Vagina (tissue), 2 donors: ENCODE measurements around the gene PGM1.

Experiments
- CTCF ChIP-seq, 3 experiments: fragments of 450-650 bp in 2 of 3; fragments of 200-600 bp in 1 of 3; sonication (generic) in 1 of 3; IDR thresholded peaks; one replicate each; pipeline ENCODE4 v1.5.1; 2017 to 2019; ENCODE audit warnings: antibody characterized with exemption in 3 of 3, mild to moderate bottlenecking in 2 of 3, moderate library complexity in 2 of 3
- POLR2A ChIP-seq, 2 donors: fragments of 450-650 bp; IDR thresholded peaks; one replicate each; pipeline ENCODE4 v1.6.1; 2017; ENCODE audit warnings: antibody characterized with exemption in 2 of 2, mild to moderate bottlenecking in 2 of 2, moderate library complexity in 2 of 2
- POLR2AphosphoS5 ChIP-seq, 2 donors: sonication (generic); formaldehyde crosslinking; IDR thresholded peaks; one replicate each; pipeline ENCODE4 v1.9.0; 2017; ENCODE audit warnings: antibody characterized with exemption in 2 of 2, mild to moderate bottlenecking in 2 of 2, low read depth in 1 of 2; ENCODE audit not compliant: insufficient read depth in 1 of 2

- TF ChIP-seq CTCF (IDR thresholded peaks at IDR 0.05) (no peak), POLR2AphosphoS5 (IDR thresholded peaks at IDR 0.05; ENCODE audit: insufficient read depth in 1 of 2, low read depth in 1 of 2) (no peak), POLR2A (IDR thresholded peaks at IDR 0.05) (no peak)
Measured at GRCh38 chr1:63693944-63694571, 100.8 kb downstream of the PGM1 start.
